Measurements from ENCODE around the gene NBAS. TPM values are rescaled to one million over a fixed set of nuclear protein-coding genes. Genes with fewer than 3 reads are reported as not detected.
A peak's percentile ranks its signal among the peaks of the same experiment; 100 is the strongest.

The NBAS gene
- total and polyA plus RNA-seq, 9 of the 15 experiments (the other 6 are each of a cell fraction or from before 2014, with no cell fraction given): 15.3 to 94.4 (median 69.9) TPM

DNA sequence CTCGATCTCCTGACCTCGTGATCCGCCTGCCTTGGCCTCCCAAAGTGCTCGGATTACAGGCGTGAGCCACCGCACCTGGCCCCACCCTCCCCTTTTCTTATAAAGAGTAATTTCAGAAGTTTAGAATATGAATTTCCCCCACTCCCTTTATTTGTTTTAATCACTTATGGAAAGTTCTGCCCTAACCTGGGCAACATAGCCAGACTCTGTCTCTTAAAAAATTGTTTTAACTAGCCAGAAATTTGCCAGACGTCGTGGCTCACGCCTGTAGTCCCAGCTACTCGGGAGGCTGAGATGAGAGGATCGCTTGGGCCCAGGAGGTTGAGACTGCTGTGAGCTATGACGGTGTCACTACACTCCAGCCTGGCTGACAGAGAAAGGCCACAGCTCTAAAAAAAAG lies 7.7 kb upstream of the NBAS start:
- H3K4me2 ChIP-seq (ENCODE audit: insufficient read depth, low read length): no peak overlapping the region
- no TSS peak for BruUV-seq (replicated peaks)
- DNase-seq (ENCODE audit: extremely low read depth in 1 of 4, low spot score in 3 of 4): no peak
- in situ Hi-C loops (cut with MboI): no loop called here
- 0 out of 3 replicates have a peak, but pooled peaks cover 2% of the 10 kb centered on the region for H3K36me3 ChIP-seq (ENCODE audit: control insufficient read depth, insufficient read depth, low read length)
- no peaks in the 10 kb centered on the region for H3K79me2 ChIP-seq (ENCODE audit: control insufficient read depth, insufficient read depth, low read length)
- no peak overlapping the region for H2AFZ ChIP-seq (ENCODE audit: low read depth, low read length)
- WGBS (ENCODE audit: insufficient coverage, low coverage, missing lambda C conversion rate): 95% methylated on average over 12 of the region's 12 CpGs
- no peaks in the 10 kb centered on the region for H3K9me1 ChIP-seq (ENCODE audit: control insufficient read depth, insufficient read depth, low read length)
- H4K20me1 ChIP-seq (replicated peaks; ENCODE audit: control insufficient read depth, insufficient read depth, low read length): no peaks in the 10 kb centered on the region
- no peak for FAIRE-seq
- TF ChIP-seq, protein P1, sequence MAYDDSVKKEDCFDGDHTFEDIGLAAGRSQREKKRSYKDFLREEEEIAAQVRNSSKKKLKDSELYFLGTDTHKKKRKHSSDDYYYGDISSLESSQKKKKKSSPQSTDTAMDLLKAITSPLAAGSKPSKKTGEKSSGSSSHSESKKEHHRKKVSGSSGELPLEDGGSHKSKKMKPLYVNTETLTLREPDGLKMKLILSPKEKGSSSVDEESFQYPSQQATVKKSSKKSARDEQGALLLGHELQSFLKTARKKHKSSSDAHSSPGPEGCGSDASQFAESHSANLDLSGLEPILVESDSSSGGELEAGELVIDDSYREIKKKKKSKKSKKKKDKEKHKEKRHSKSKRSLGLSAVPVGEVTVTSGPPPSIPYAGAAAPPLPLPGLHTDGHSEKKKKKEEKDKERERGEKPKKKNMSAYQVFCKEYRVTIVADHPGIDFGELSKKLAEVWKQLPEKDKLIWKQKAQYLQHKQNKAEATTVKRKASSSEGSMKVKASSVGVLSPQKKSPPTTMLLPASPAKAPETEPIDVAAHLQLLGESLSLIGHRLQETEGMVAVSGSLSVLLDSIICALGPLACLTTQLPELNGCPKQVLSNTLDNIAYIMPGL (CRISPR knock-in tag; IDR thresholded peaks at IDR 0.05): no peak
- TF ChIP-seq, protein P2, sequence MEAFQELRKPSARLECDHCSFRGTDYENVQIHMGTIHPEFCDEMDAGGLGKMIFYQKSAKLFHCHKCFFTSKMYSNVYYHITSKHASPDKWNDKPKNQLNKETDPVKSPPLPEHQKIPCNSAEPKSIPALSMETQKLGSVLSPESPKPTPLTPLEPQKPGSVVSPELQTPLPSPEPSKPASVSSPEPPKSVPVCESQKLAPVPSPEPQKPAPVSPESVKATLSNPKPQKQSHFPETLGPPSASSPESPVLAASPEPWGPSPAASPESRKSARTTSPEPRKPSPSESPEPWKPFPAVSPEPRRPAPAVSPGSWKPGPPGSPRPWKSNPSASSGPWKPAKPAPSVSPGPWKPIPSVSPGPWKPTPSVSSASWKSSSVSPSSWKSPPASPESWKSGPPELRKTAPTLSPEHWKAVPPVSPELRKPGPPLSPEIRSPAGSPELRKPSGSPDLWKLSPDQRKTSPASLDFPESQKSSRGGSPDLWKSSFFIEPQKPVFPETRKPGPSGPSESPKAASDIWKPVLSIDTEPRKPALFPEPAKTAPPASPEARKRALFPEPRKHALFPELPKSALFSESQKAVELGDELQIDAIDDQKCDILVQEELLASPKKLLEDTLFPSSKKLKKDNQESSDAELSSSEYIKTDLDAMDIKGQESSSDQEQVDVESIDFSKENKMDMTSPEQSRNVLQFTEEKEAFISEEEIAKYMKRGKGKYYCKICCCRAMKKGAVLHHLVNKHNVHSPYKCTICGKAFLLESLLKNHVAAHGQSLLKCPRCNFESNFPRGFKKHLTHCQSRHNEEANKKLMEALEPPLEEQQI (IDR thresholded peaks at IDR 0.05): 0 out of 2 replicates have a peak, but pooled peaks have one; percentile 12
- no peak for ATAC-seq
- intact Hi-C loops (cut with micrococcal nuclease): no loop called here
- no peak overlapping the region for H3K4me3 ChIP-seq
- no peaks in the 10 kb centered on the region for H3K27me3 ChIP-seq (ENCODE audit: control insufficient read depth in 2 of 2, insufficient read depth in 2 of 2, low read length in 2 of 2)
- H3K4me1 ChIP-seq (replicated peaks in 1 of 2; ENCODE audit: control insufficient read depth in 2 of 2, insufficient read depth in 2 of 2, low read length in 2 of 2): peaks cover 3 to 14% of the 10 kb centered on the region in 2 experiments; a peak in 3 of 5 replicates
- no peaks in the 10 kb centered on the region for H3K9me3 ChIP-seq (replicated peaks; ENCODE audit: control insufficient read depth, insufficient read depth, low read depth, low read length)
- ChIA-PET CTCF (ENCODE audit: low intra/inter-chr PET ratio) (no interaction called here), POLR2A (interaction anchor here (1.1 kb wide), 1 partner anchor 15 kb away, joined by 4 read pairs; no protein-coding TSS in a partner anchor)
- H3K27ac ChIP-seq (ENCODE audit: extremely low read depth, low read depth, low read length): no peak overlapping the region
- H3K9ac ChIP-seq (ENCODE audit: insufficient read depth in 1 of 2, low read depth in 2 of 2, low read length in 2 of 2): no peak overlapping the region

All from K562 (cell line).